HG02588 (cell line): Measurements from ENCODE around the gene NCLN.
"Not testable (repeated sequence)": the region's sequence is repeated elsewhere in the genome, so short reads cannot be mapped to it uniquely, and the experiment has no call there.

Experiments
- ATAC-seq: cut with Tn5 transposase; IDR thresholded peaks from one replicate; pipeline ENCODE4 v1.9.1; 2021; ENCODE audit warnings: mild to moderate bottlenecking, moderate library complexity; ENCODE audit not compliant: unreplicated experiment

The NCLN gene

GRCh38 chr19:3224346-3225168 is 38.8 kb downstream of the NCLN start, which contains the start of gene CELF5:
Gene CELF5, plus strand, starts transcription at chr19:3224661. Its CDS starts 79 bp downstream, at chr19:3224740.
- no peak for ATAC-seq

- ATAC-seq = no peak
Observed at GRCh38 chr19:3225169-3225485, 39.4 kb downstream of the NCLN start.

GRCh38 chr19:3225677-3226093 is 40.0 kb downstream of the NCLN start:
- ATAC-seq = no peak

- no peak for ATAC-seq
Observed at GRCh38 chr19:3227054-3227626, 41.4 kb downstream of the NCLN start.

DNA sequence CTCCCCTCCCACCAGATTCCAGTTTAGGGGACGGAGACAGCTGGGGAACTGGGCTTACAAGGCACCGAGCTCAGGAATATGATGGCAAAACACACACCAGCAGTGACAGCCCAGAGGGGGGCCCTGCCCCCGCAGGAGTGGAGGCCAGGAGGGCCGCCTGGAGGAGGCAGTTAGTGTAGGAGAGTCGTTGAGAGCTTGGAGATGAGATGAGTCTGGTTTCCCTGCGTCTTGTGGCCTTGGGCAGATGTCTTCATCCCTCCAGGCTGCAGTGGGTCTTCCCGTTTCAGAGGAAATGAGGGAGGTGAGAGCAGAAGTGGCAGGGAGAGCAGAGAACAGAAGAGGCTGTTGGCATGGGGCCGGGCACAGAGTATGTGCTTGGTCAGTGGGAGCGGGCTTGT is 43.6 kb downstream of the NCLN start:
- no peak for ATAC-seq

DNA sequence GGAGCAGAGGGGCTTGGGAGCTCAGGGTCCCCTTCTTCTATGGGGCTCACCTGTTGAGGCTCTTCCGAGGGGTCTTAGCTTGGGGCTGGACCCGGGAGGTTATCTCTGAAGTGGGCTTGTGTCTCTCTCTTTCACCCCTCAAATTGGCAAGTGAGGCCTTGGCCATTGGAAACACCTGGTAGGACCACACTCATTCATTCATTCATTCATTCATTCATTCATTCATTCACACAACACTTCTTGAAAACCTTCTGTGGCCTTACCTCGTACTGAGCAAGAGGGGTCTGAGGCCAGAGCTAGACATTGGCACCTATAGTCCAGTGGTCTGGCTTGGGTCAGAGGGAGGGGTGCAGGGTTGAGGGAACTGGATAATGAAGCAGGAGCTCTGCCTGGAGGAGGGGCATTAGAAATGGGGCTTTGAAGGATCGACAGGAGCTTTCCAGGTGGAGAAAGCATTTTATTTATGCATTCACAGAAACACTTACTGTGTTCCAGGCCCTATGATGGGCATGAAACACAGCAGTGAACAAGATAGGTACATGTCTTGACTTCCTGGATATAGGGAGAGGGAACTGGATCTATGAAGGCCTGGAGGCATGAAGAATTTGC is 44.3 kb downstream of the NCLN start:
- no peak for ATAC-seq

GRCh38 chr19:3231288-3231687 is 45.6 kb downstream of the NCLN start:
- no peak for ATAC-seq

GRCh38 chr19:3233116-3233515 is 47.4 kb downstream of the NCLN start:
- no peak for ATAC-seq

GRCh38 chr19:3233831-3234230 is 48.1 kb downstream of the NCLN start:
- no peak for ATAC-seq

DNA sequence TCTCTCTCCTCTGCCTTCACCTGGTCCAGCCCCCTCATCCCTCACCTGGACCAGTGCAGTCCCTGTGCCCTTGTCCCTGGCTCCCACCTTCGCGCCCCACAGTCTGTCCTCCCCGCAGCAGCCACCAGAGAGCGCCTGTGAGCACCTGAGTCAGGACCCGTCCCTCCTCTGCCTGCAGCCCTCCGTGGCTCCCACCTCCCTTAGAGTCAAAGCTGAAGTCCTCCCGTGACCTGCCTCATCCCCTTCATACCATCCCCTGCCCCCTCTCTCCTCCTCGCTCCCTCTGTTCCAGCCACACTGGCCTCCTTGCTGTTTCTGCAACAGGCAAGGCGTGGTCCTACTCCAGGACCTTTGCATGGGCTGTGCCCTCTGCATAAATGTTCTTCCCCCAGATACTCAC is 49.1 kb downstream of the NCLN start:
- no peak for ATAC-seq

DNA sequence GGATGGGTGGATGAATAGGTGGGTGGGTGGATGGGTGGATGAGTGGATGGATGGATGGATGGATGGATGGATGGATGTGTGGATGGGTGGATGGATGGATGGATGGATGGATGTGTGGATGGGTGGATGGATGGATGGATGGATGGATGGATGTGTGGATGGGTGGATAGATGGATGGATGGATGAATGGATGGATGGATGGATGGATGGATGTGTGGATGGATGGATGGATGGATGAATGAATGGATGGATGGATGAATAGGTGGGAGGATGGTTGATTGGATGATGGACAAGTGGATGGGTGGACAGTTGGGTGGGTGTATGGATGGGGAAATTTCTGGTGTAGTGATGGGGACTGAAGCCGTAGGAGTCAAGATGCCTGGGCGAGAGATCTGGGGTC is 49.9 kb downstream of the NCLN start:
- not testable (repeated sequence) for ATAC-seq

GRCh38 chr19:3236272-3236671 is 50.5 kb downstream of the NCLN start:
- ATAC-seq = no peak

GRCh38 chr19:3238066-3238561 is 52.4 kb downstream of the NCLN start:
- ATAC-seq = no peak

DNA sequence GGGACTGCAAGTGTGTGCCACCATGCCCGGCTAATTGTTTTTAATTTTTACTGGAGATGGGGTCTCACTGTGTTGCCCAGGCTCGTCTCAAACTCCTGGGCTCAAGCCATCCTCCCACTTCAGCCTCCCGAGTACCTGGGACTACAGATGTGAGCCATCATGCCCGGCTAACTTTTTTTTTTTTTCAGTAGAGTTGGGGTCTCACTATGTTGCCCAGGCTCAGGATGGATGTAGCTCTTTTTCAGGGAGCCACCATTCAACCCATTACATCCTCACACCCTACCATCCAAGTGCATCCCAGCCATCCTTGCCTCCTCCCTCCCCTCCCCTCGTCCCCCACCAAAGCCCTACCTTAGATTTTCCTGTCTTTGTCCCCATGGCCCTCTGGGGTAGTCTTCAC is 53.6 kb downstream of the NCLN start:
- no peak for ATAC-seq

GRCh38 chr19:3243819-3244700 is 58.3 kb downstream of the NCLN start:
- no peak for ATAC-seq

DNA sequence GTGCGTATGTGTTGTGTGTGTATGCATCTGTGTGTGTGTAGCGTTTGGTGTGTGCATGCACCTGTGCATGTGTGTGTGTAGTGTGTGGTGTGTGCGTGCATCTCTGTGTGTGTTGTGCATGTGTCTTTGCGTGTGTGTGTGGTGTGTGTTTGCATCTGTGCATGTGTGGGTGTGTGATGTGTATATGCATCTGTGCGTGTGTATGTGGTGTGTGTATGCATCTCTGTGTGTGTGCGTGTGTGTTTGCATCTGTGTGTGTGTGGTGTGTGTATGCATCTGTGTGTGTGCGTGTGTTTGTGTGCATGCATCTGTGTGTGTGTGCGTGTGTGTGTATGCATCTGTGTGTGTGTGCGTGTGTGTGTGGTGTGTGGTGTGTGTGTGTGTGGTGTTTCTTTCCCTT is 59.3 kb downstream of the NCLN start:
- ATAC-seq = no peak

DNA sequence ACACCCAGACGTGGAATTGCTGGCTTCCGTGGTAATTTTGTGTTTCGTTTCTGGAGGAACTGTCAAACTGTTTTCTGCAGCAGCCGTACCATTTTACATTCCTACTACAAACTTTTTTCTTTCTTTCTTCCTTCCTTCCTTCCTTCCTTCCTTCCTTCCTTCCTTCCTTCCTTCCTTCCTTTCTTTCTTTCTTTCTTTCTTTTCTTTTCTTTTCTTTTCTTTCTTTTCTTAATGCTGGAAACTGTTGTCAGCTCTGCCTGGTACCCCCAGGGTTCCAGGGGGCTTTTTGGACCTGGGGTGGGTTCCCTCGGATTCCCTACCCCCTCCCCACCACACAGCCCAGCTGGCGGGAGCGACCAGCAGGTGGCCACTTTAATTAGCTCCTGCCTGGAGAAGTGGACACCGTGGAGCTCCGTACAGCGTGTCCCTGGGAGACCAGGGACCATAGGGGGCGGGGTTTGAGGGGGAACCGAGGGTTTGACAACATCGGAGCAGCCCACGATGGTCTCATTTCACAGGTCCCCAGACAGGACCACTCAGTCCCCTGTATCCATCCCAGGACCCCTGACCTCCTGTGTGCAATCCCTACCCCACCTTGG is 63.1 kb downstream of the NCLN start:
- no peak for ATAC-seq

- no peak for ATAC-seq
Observed at GRCh38 chr19:3249408-3249807, 63.7 kb downstream of the NCLN start.

DNA sequence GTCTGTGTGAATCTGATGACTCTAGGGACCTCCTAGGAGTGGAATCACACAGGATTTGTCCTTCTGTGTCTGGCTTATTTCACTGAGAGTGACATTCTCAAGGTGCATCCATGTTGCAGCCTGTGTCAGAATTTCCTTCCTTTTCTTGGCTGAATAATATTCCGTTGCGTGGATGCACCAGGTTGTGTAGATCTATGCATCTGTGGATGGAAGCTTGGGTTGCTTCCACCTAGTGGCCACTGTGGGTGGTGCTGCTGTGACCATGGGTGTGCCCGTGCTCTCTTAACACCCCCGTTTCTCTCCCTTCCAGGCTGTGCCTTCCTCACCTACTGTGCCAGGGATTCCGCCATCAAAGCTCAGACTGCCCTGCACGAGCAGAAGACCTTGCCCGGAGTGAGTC is 64.9 kb downstream of the NCLN start:
- no peak for ATAC-seq

DNA sequence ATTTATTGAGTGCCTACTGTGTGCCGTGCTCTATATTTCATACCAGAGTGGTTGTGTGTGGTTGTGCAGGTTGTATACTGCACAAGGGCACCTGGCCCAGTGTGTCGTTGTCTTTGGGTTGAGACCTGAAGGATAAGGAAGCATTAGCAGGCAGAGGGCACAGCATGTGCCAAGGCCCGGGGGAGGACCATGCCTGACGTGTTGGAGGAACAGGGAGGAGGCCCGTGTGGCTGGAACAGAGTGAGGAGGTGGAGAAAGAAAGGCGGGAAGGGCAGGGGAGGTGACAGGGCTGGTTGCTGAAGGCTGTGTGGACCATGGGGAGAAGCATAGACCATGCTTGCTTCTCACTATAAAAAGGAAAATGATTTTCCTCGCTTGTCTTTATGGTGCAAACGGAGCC is 65.5 kb downstream of the NCLN start:
- no peak for ATAC-seq

GRCh38 chr19:3252650-3253049 is 66.9 kb downstream of the NCLN start:
- no peak for ATAC-seq
